Natural killer cell treated with Interleukin-12 subunit alpha and Interleukin-12 subunit beta and Interleukin-15 and Interleukin-18, amount 100 ng/mL, for 72 hours (primary cell): ENCODE data around the gene ACTRT3. TPM values are rescaled to one million over a fixed set of nuclear protein-coding genes. Genes with fewer than 3 reads are reported as not detected.

Experiments
- ATAC-seq, 2 donors: fragments of 150-1000 bp; cut with Tn5 transposase in 1 of 2; sonication (Bioruptor Pico), chemical (Tn5 transposase) in 1 of 2; 2 replicates each; pipeline ENCODE4 v1.10.0; 2021
- DNase-seq: peaks from one replicate; pipeline ENCODE4 v3.0.0; 2022; ENCODE audit warnings: low spot score
- H3K27ac Mint-ChIP-seq, 2 donors: 1 replicate in 1 of 2; 2 replicates in 1 of 2; pipeline ENCODE4 v1.8.0; 2022; ENCODE audit warnings: mixed read lengths in 2 of 2, mild to moderate bottlenecking in 1 of 2, moderate library complexity in 1 of 2
- H3K27me3 Mint-ChIP-seq, 2 donors: 1 replicate in 1 of 2; 2 replicates in 1 of 2; pipeline ENCODE4 v1.8.0; 2022; ENCODE audit warnings: mixed read lengths in 2 of 2
- H3K36me3 Mint-ChIP-seq: one replicate; pipeline ENCODE4 v1.8.0; 2022; ENCODE audit warnings: mixed read lengths
- H3K4me1 Mint-ChIP-seq, 2 donors: 1 replicate in 1 of 2; 2 replicates in 1 of 2; pipeline ENCODE4 v1.8.0; 2022; ENCODE audit warnings: low read depth in 2 of 2, mixed read lengths in 2 of 2, mild to moderate bottlenecking in 1 of 2
- H3K4me3 Mint-ChIP-seq: one replicate; pipeline ENCODE4 v1.8.0; 2022; ENCODE audit warnings: mixed read lengths
- H3K9me3 Mint-ChIP-seq: 2 replicates; pipeline ENCODE4 v1.8.0; 2022; ENCODE audit warnings: mixed read lengths
- total RNA-seq, 2 donors: library from RNA; stranded (reverse); gene quantifications; one replicate each; pipeline ENCODE4 v1.2.3, GENCODE V29; 2022

The ACTRT3 gene
- total RNA-seq = 1 to 10 TPM; 1.5 to 2.0 TPM

DNA sequence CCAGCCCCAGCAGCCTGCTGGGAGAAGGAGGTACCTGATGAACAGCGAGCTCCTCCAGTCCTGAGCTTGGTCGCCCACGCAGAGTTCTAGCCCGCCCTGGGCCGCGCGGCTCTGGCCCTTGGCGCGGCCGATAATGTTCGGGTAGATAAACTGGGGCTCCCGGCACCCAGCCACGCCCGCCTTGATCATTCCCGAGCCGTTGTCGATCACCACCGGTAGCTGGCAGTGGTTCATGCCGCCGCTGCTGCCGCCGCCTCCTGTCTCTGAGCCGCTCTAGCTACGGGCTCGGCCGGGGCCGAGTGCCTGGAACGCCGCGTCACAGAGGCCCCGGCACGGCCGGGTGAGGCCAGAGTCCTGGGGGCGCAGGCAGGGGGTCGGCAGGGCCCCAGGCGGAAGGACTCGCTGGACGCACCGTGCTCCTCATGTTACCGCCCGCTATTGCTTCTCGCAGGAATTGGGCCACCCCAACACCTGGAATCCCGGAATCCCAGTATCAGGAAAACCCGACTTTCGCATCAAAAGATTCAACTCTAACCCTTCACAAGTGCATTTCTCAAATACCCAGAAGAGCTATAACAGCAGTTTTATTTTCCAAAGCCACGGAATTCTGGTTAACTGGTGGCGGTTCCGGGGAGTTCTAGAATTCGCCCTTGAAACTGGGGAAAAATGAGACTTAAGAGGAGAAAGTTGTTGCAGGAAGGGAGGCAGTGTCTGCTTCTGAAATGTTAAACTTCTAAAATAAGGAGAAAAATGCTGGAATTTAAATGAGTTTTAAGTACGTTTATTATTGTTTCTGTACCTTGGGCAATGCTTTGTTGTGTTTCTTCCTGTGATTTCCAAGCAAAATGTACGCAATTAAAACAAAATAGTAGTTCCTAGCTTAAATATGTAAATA is at the start of gene ACTRT3:
ACTRT3 (minus strand) TSS at position 275 of the 895 bp plus-strand sequence; CDS start at position 234, 41 bp downstream.
- peak within 1 kb of the TSS; percentile 74 to 87 for H3K27ac Mint-ChIP-seq
- H3K4me3 Mint-ChIP-seq = peak within 1 kb of the TSS; percentile 88
- peak; percentile 70 for DNase-seq
- peaks cover 28 to 44% of the 10 kb centered on the region in 2 donors for H3K4me1 Mint-ChIP-seq
- no peaks in the 10 kb centered on the region for H3K27me3 Mint-ChIP-seq
- no peaks in the 10 kb centered on the region for H3K9me3 Mint-ChIP-seq
- peaks cover 14% of the 10 kb centered on the region for H3K36me3 Mint-ChIP-seq
- peak; percentile 22 to 31 for ATAC-seq

DNA sequence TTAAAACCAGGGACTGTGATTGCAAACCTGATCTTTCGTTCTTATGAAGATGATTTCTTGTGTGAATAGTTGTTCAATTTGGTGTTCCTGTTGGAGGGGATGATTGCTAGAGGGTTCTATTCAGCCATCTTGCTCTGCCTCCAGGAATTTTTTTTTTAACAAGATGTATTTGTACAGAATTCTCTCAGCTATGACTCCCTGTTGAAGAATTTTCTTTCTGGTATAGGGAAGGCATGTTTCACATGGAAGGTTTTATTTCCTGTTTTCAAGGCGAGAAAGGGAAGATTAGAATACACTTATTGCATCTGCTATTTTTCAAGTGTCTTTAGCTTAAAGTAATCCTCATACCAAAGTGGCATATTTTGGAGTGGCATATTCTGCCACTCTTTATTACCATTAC is 49.0 kb upstream of the ACTRT3 start:
- H3K4me3 Mint-ChIP-seq = no peak overlapping the region
- ATAC-seq = no peak
- peaks cover 20% of the 10 kb centered on the region for H3K36me3 Mint-ChIP-seq

DNA sequence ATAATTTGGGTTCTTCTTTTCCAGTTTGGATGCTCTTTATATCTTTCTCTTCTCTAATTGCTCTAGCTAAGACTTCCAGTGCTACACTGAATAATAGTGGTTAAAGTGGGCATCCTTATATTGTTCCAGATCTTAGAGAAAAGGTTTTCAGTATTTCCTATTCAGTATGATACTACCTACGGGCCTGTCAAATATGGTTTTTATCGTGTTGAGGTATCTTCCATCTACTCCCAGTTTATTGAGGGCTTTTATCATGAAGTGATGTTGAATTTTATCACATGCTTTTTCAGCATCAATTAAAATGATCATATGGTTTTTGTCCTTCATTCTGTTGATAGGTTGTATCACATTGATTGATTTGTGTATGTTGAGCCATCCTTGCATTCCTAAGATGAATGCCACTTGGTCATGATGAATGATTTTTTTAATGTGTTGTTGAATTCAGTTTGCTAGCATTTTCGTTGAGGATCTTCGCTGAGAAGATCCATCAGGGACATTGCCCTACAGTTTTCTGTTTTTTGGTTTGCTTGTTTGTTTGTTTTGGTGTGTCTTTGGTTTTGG is 46.3 kb upstream of the ACTRT3 start:
- no peak overlapping the region for H3K27ac Mint-ChIP-seq

More for the DNA sequence above, 49.0 kb upstream of the ACTRT3 start:
- Mint-ChIP-seq H3K27me3 (peaks cover 22 to 39% of the 10 kb centered on the region in 2 donors), H3K27ac (no peak overlapping the region), H3K9me3 (peaks cover 4% of the 10 kb centered on the region), H3K4me1 (peaks cover 11 to 12% of the 10 kb centered on the region in 2 donors)
- no peak for DNase-seq

DNA sequence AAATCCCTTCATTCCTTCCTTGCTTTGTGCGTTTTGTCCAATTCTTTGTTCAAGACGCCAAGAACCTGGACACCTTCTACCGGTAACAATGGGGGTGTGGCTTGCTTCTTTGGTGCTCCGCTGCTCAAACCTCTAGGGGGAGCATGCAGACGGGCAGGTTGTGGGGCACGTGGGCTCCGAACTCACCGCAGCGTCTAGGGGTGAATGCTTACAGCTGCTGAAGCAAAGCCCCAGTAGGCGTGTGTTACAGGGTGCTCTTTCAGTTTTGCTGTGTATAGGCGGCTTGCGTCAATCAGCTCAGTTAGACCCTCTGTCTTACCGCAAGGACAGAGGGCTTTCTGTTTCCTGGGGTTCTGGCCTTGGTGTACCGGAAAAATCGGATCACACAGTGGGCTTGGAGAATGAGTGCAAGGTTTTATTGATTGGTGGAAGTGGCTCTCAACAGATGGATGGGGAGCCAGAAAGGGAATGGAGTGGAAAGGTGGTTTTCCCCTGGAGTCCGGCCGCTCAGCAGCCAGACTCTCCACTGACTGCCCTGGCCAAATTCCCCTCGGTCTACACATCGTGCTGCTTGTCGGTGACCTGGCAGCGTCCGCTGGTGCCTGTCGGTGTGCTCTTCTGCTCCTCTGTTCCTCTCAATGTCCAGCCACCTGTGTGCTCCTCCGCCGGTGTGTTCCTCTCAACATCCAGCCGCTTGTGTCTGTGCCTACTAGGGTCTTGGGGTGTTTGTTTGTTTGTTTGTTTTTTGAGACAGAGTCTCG is 44.6 kb upstream of the ACTRT3 start:
- H3K4me3 Mint-ChIP-seq = peak overlapping the region; percentile 89

More for the DNA sequence above, 46.3 kb upstream of the ACTRT3 start:
- DNase-seq (no peak), ATAC-seq (no peak)
- peaks cover 19 to 25% of the 10 kb centered on the region in 2 donors for H3K27me3 Mint-ChIP-seq
- H3K36me3 Mint-ChIP-seq = peaks cover 20% of the 10 kb centered on the region
- peaks cover 25 to 26% of the 10 kb centered on the region in 2 donors for H3K4me1 Mint-ChIP-seq
- no peak overlapping the region for H3K4me3 Mint-ChIP-seq
- peaks cover 4% of the 10 kb centered on the region for H3K9me3 Mint-ChIP-seq

DNA sequence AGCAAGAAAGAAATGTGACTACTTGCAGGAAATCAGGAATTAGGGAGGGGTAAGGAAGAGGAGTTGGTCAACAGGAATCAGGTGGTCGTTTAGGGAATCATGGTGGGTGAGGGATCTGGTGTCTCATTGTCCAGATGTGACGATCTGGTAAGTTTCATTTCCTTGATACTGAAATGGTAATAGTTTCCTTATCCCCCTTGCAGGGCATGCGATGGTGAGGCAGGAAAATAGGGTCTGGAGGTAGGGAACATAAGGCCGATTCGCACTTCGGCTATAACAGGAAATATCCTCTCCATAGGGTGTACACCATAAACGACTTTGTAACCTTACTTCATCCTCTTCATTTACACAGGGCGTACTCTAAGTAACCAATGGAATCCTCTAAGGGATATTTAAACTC is 43.9 kb upstream of the ACTRT3 start:
- Mint-ChIP-seq H3K4me1 (peaks cover 25 to 26% of the 10 kb centered on the region in 2 donors), H3K9me3 (peaks cover 4% of the 10 kb centered on the region), H3K27me3 (peaks cover 15 to 22% of the 10 kb centered on the region in 2 donors), H3K4me3 (peak overlapping the region; percentile 89), H3K36me3 (peaks cover 20% of the 10 kb centered on the region), H3K27ac (peak overlapping the region; percentile 69 to 90)
- ATAC-seq (no peak), DNase-seq (no peak)

More for the DNA sequence above, 44.6 kb upstream of the ACTRT3 start:
- ATAC-seq = peak; percentile 88
- Mint-ChIP-seq H3K27me3 (peaks cover 17 to 25% of the 10 kb centered on the region in 2 donors), H3K27ac (peak overlapping the region; percentile 69 to 90), H3K9me3 (peaks cover 4% of the 10 kb centered on the region), H3K36me3 (peaks cover 20% of the 10 kb centered on the region), H3K4me1 (peaks cover 25 to 26% of the 10 kb centered on the region in 2 donors)
- DNase-seq = peak; percentile 77

DNA sequence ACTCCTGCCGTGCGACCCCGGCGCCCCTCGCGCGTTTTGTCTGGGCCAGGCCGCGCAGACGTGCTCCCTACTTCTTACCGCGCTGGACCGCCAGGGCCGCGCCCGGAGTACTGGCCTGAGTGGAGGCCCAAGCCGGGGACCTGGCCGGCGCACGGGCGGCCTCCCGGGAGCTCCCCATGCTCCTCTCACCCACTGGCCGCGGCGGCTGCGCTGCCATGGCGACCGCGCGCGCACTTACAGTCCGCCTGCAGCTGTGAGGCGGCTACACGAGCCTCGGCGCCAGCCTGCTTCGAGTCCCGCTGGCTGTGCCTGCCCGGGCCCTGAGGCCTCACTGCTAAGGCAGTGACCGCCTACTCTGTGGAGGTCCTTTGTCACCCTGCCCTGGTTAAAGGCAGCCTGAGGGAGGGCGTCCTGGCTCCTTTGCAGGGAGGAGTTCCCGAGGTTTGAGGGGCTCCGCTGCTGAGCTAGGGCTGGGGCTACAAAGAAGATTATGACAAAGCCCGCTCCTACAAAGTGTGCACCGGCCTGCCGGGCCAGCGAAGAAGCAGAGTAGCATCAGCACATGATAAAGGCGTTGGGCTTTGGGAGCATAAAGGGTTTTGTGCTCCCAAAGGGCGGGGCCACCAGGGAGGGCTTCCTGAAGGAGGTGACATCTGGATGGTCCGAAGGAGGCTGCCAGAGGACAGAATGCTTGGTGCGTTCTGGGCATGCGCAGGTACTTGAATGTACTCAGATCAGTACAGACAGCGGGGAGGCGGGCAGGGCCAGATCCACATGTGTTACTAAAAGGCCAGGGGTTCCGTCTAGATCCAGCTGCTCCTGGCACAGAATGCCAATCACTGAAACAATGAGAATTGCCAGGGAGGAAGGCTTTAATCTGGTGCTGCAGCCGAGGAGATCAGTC is 43.2 kb upstream of the ACTRT3 start, which contains the start of the genes LRRC34 and LRRIQ4:
LRRC34 (minus strand) TSS at position 573 of the 904 bp plus-strand sequence; CDS start at position 217, 356 bp downstream.
LRRIQ4 (plus strand) TSS at position 539 of the 904 bp plus-strand sequence. CDS start 9,052 bp downstream, outside the sequence.
- peak within 1 kb of the TSS; percentile 69 to 90 for H3K27ac Mint-ChIP-seq
- peak; percentile 78 for DNase-seq
- peaks cover 25 to 26% of the 10 kb centered on the region in 2 donors for H3K4me1 Mint-ChIP-seq
- ATAC-seq = peak; percentile 82 to 88
- peaks cover 4% of the 10 kb centered on the region for H3K9me3 Mint-ChIP-seq
- H3K27me3 Mint-ChIP-seq = peaks cover 10 to 15% of the 10 kb centered on the region in 2 donors
- peak within 1 kb of the TSS; percentile 89 for H3K4me3 Mint-ChIP-seq
- H3K36me3 Mint-ChIP-seq = peaks cover 19% of the 10 kb centered on the region

DNA sequence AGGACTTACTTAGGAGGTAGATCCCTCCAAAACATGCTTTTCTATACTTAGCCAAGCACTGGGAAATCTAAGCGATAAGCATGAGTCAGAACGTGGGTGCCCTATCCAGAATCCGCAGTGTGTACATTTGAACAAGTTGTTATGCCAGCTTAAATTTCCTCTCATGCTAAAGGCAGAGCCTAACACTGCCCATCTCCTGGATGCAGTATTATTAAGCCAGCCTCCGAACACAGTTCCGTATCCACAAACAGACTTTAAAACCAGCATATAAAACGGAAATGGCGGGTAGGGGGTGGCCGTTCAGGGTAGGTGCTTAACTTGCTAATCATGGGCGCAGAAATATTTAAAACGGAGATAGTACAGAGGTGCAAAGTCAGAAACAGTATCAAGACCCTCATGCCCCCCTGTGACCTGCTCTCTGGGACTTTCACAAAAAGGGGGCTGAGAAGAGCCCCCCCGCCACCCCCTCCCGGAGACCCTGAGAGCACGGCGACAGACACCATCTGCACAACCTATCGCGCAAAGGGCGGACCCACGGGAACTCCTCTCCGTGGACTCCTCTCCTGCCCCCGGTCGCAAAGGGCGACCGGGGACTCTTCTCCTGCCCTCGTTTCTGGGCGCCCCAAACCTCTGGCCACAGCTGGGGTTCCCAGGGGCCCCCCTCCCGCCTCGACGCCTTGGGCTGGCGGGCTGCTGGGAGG is 42.4 kb upstream of the ACTRT3 start:
- no peak for DNase-seq
- Mint-ChIP-seq H3K27me3 (peaks cover 6 to 7% of the 10 kb centered on the region in 2 donors), H3K4me3 (peak overlapping the region; percentile 75), H3K27ac (peak overlapping the region in 1 of 2 donors; percentile 50), H3K9me3 (peaks cover 4% of the 10 kb centered on the region), H3K4me1 (peaks cover 25 to 26% of the 10 kb centered on the region in 2 donors), H3K36me3 (peaks cover 14% of the 10 kb centered on the region)
- peak; percentile 11 to 17 for ATAC-seq

DNA sequence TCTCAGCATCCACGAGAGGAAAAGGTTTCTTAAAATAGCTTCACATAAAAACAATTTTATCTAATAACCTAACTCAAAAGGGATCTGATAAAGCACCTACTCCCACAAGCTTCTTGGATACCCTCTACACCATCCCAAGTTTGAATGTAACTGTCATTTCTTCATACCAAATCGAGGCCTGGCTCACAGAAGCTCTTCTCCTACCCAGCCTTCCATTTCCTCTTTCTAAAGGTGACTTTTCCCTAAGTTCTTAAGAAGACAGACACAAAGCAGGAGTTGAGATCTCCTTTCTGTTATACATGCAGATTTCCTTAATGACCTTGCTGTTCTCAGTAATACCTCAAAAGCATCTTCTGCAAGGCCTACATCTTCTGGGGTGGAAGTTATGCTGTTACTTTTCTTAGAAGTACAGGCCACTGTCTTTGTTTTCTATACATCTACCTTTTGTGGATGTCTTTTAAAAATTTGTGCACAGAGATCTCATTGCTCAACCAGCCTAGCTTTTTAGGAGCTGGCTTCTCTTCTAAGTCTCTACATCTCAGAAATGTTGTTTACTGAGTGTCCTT is 40.0 kb upstream of the ACTRT3 start:
- Mint-ChIP-seq H3K27ac (no peak overlapping the region), H3K27me3 (no peaks in the 10 kb centered on the region), H3K36me3 (no peaks in the 10 kb centered on the region), H3K4me3 (no peak overlapping the region), H3K9me3 (no peaks in the 10 kb centered on the region), H3K4me1 (peaks cover 24% of the 10 kb centered on the region in 2 donors)
- ATAC-seq (no peak), DNase-seq (no peak)

DNA sequence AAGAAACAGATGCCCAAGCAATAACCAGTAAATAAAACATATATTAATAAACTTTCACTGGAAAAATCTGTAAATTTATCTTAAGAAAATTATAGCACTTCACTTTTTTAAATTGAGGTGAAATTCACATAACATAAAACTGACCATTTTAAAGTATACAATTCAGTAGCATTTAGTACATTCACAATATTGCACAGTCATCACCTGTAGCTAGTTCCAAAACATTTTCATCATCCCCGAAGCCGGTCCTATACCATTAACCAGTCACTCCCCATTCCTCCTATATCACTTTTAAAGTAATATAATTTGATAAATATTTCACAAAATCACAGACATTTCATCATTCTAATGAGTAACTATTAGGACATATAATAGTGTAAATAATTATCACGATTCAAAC is 35.3 kb upstream of the ACTRT3 start:
- no peak for DNase-seq
- H3K27me3 Mint-ChIP-seq = no peaks in the 10 kb centered on the region
- no peaks in the 10 kb centered on the region for H3K36me3 Mint-ChIP-seq
- H3K4me1 Mint-ChIP-seq = peaks cover 0 to 2% of the 10 kb centered on the region in 2 donors
- ATAC-seq = no peak
- H3K4me3 Mint-ChIP-seq = no peak overlapping the region
- no peak overlapping the region for H3K27ac Mint-ChIP-seq
- no peaks in the 10 kb centered on the region for H3K9me3 Mint-ChIP-seq

DNA sequence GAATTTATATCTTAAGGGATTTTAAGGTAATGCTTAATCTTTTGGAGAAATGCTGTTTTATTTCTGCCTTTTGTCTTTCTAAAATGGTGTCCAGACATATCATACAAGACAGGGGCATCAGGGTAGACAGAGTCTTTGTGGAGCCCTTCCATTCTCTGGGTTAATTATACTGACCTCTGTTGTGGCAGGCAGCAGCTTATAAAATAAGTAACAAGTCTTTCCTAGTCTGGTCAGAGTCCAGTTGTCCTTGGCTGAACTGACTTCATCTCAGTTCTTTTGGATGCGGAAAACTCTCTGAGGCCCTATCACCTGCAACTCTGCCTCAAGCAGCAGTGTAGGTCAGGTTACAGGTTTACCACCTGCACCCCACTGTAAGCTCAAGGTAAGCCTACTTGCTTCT is 23.0 kb upstream of the ACTRT3 start:
- ATAC-seq (no peak), DNase-seq (no peak)
- Mint-ChIP-seq H3K27ac (no peak overlapping the region), H3K36me3 (peaks cover 7% of the 10 kb centered on the region), H3K4me3 (no peak overlapping the region), H3K9me3 (no peaks in the 10 kb centered on the region), H3K4me1 (peaks cover 7 to 14% of the 10 kb centered on the region in 2 donors), H3K27me3 (no peaks in the 10 kb centered on the region)

DNA sequence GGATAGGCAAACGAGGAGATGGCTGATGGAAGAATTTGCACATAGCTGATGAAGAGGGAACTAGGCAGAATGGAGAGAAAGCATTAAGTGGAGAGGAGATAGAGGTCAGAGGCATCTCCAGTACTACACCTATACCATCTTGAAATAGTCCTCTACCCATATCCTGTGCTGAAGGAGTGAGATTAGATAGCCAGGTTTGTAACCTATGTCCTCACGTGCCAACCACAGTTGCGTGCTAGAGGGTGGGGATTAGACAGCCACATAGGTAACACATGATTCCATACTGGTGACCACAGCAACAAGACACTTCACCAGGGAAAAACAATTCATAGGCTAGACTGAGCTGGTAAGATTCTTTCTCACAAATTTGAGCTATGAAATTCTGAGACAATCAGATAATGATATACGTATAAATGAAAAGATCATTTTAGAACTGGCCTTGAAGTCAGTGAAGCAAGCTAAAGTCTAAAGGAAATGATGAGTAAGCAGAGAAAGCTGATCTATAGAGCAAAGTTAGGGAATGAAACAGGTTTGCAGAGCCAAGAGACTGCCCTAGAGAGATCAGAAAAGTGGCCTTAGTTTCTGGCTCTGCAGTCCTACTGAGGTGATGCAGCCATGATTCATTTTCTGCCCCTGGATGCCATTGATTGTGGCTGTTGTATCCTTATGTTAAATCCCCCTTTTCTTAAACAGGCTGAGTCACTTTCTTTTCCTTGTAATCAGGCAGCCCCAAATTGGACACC is 21.5 kb upstream of the ACTRT3 start:
- Mint-ChIP-seq H3K9me3 (no peaks in the 10 kb centered on the region), H3K4me3 (no peak overlapping the region), H3K4me1 (peaks cover 7 to 14% of the 10 kb centered on the region in 2 donors), H3K27ac (peak overlapping the region in 1 of 2 donors; percentile 0), H3K36me3 (peaks cover 12% of the 10 kb centered on the region), H3K27me3 (no peaks in the 10 kb centered on the region)
- no peak for DNase-seq
- ATAC-seq = peak in 1 of 2 donors; percentile 36
